ENCODE results near the gene TCF12.

Gene TCF12

GRCh38 chr15:57025264-57025926 is 107.0 kb downstream of the TCF12 start:
- no peak for DNase-seq

- DNase-seq = no peak
Measured at GRCh38 chr15:57026016-57026592, 107.7 kb downstream of the TCF12 start.

- no peak for DNase-seq
Measured at GRCh38 chr15:57027596-57027995, 109.2 kb downstream of the TCF12 start.

GRCh38 chr15:57028176-57028575 is 109.7 kb downstream of the TCF12 start:
- DNase-seq = no peak

GRCh38 chr15:57030011-57030410 is 111.6 kb downstream of the TCF12 start:
- no peak for DNase-seq

GRCh38 chr15:57031082-57031481 is 112.6 kb downstream of the TCF12 start:
- no peak for DNase-seq

GRCh38 chr15:57031605-57032004 is 113.2 kb downstream of the TCF12 start:
- no peak for DNase-seq

- no peak for DNase-seq
Measured at GRCh38 chr15:57032338-57032737, 113.9 kb downstream of the TCF12 start.

- no peak for DNase-seq
Measured at GRCh38 chr15:57033715-57034439, 115.4 kb downstream of the TCF12 start.

GRCh38 chr15:57034613-57035012 is 116.2 kb downstream of the TCF12 start:
- no peak for DNase-seq

GRCh38 chr15:57035664-57036063 is 117.2 kb downstream of the TCF12 start:
- no peak for DNase-seq

- no peak for DNase-seq
Measured at GRCh38 chr15:57036352-57036751, 117.9 kb downstream of the TCF12 start.

- no peak for DNase-seq
Measured at GRCh38 chr15:57037548-57037947, 119.1 kb downstream of the TCF12 start.

GRCh38 chr15:57038040-57038439 is 119.6 kb downstream of the TCF12 start:
- no peak for DNase-seq

- no peak for DNase-seq
Measured at GRCh38 chr15:57038496-57038895, 120.1 kb downstream of the TCF12 start.

GRCh38 chr15:57041416-57041815 is 123.0 kb downstream of the TCF12 start:
- DNase-seq = no peak

- no peak for DNase-seq
Measured at GRCh38 chr15:57044072-57044702, 125.7 kb downstream of the TCF12 start.

GRCh38 chr15:57044970-57045369 is 126.5 kb downstream of the TCF12 start:
- DNase-seq = no peak

GRCh38 chr15:57045741-57046382 is 127.4 kb downstream of the TCF12 start:
- DNase-seq = no peak

GRCh38 chr15:57048930-57049549 is 130.6 kb downstream of the TCF12 start:
- no peak for DNase-seq

GRCh38 chr15:57053470-57053869 is 135.0 kb downstream of the TCF12 start:
- DNase-seq = no peak

- DNase-seq = no peak
Measured at GRCh38 chr15:57054204-57054750, 135.8 kb downstream of the TCF12 start.

GRCh38 chr15:57056357-57056756 is 137.9 kb downstream of the TCF12 start:
- DNase-seq = no peak

All from stimulated activated naive CD4-positive, alpha-beta T cell (primary cell).